CD14-positive monocyte (primary cell): ENCODE results near the gene GREM2. TPM values are rescaled to one million over a fixed set of nuclear protein-coding genes. Genes with fewer than 3 reads are reported as not detected.

Experiments used
- DNase-seq, 3 donors: peaks; one replicate each; pipeline ENCODE4 v3.0.0-alpha.2; 2011 to 2022
- H2AFZ ChIP-seq: 2 replicates; pipeline ENCODE4 v1.6.0; 2012; ENCODE audit warnings: mild to moderate bottlenecking, low read depth, low read length, inconsistent platforms; ENCODE audit not compliant: insufficient read depth, poor library complexity, severe bottlenecking
- H3K27ac ChIP-seq, 2 donors: 1 replicate in 1 of 2; 2 replicates in 1 of 2; pipeline ENCODE4 v1.5.1; 2012 to 2013; ENCODE audit warnings: low read length in 2 of 2, control low read depth in 1 of 2, inconsistent platforms in 1 of 2, low read depth in 1 of 2, mild to moderate bottlenecking in 1 of 2
- H3K27me3 ChIP-seq, 2 donors: one replicate each; pipeline versions ENCODE4 v1.6.0 to v1.6.1; 2011 to 2013; ENCODE audit warnings: low read length in 2 of 2; ENCODE audit not compliant: control insufficient read depth in 2 of 2, insufficient read depth in 2 of 2
- H3K36me3 ChIP-seq, 2 donors: replicated peaks in 1 of 2; 1 replicate in 1 of 2; 2 replicates in 1 of 2; pipeline versions ENCODE4 v1.5.1 to v1.6.1; 2012 to 2013; ENCODE audit warnings: low read length in 2 of 2, control low read depth in 1 of 2, inconsistent platforms in 1 of 2, mild to moderate bottlenecking in 1 of 2; ENCODE audit not compliant: insufficient read depth in 2 of 2, control insufficient read depth in 1 of 2
- H3K4me1 ChIP-seq, 2 donors: 1 replicate in 1 of 2; 2 replicates in 1 of 2; pipeline versions ENCODE4 v1.5.1 to v1.6.1; 2012 to 2013; ENCODE audit warnings: low read length in 2 of 2, control low read depth in 1 of 2, inconsistent platforms in 1 of 2, mild to moderate bottlenecking in 1 of 2, moderate library complexity in 1 of 2; ENCODE audit not compliant: insufficient read depth in 2 of 2, control insufficient read depth in 1 of 2
- H3K4me2 ChIP-seq: replicated peaks from 2 replicates; pipeline ENCODE3; 2012; ENCODE audit warnings: low read length, moderate library complexity, mild to moderate bottlenecking; ENCODE audit not compliant: poor library complexity, severe bottlenecking; ENCODE audit errors: extremely low read depth
- H3K4me3 ChIP-seq, 3 experiments: fragments of 200-600 bp in 1 of 3; sonication (generic) in 1 of 3; replicated peaks in 1 of 3; 1 replicate in 2 of 3; 2 replicates in 1 of 3; pipeline ENCODE4 v1.5.1; 2011 to 2013; ENCODE audit warnings: low read length in 3 of 3, mild to moderate bottlenecking in 3 of 3, control low read depth in 2 of 3, low read depth in 2 of 3, inconsistent platforms in 1 of 3, moderate library complexity in 1 of 3
- H3K79me2 ChIP-seq: 2 replicates; pipeline ENCODE4 v1.6.0; 2012; ENCODE audit warnings: mild to moderate bottlenecking, control low read depth, inconsistent platforms, low read length, moderate library complexity; ENCODE audit not compliant: insufficient read depth
- H3K9ac ChIP-seq: 2 replicates; pipeline ENCODE4 v1.6.0; 2017; ENCODE audit warnings: low read length, mild to moderate bottlenecking; ENCODE audit not compliant: insufficient read depth, poor library complexity, severe bottlenecking
- H3K9me3 ChIP-seq, 2 donors: replicated peaks in 1 of 2; 1 replicate in 1 of 2; 2 replicates in 1 of 2; pipeline versions ENCODE4 v1.5.1 to v1.6.1; 2012 to 2013; ENCODE audit warnings: low read length in 2 of 2, control low read depth in 1 of 2; ENCODE audit not compliant: control insufficient read depth in 1 of 2, insufficient read depth in 1 of 2
- H4K20me1 ChIP-seq: 2 replicates; pipeline ENCODE4 v1.6.0; 2012; ENCODE audit warnings: mild to moderate bottlenecking, low read length, control low read depth, moderate library complexity; ENCODE audit not compliant: insufficient read depth
- H3K27ac Mint-ChIP-seq, 7 donors: one replicate each; pipeline ENCODE4 v1.8.0; 2020; ENCODE audit warnings: mild to moderate bottlenecking in 7 of 7, mixed read lengths in 7 of 7, moderate library complexity in 6 of 7, inconsistent platforms in 2 of 7
- H3K27me3 Mint-ChIP-seq, 3 donors: one replicate each; pipeline ENCODE4 v1.8.0; 2021 to 2022; ENCODE audit warnings: low read depth in 3 of 3, mild to moderate bottlenecking in 3 of 3, mixed read lengths in 3 of 3, moderate library complexity in 3 of 3, inconsistent platforms in 1 of 3
- H3K36me3 Mint-ChIP-seq, 2 donors: one replicate each; pipeline ENCODE4 v1.8.0; 2020; ENCODE audit warnings: mixed read lengths in 2 of 2, inconsistent platforms in 1 of 2, mild to moderate bottlenecking in 1 of 2
- H3K4me1 Mint-ChIP-seq: one replicate; pipeline ENCODE4 v1.8.0; 2020; ENCODE audit warnings: mild to moderate bottlenecking, mixed read lengths
- H3K4me3 Mint-ChIP-seq, 2 donors: one replicate each; pipeline ENCODE4 v1.8.0; 2020; ENCODE audit warnings: mild to moderate bottlenecking in 2 of 2, mixed read lengths in 2 of 2, moderate library complexity in 1 of 2
- H3K9me3 Mint-ChIP-seq, 7 donors: one replicate each; pipeline ENCODE4 v1.8.0; 2020 to 2022; ENCODE audit warnings: mixed read lengths in 7 of 7, mild to moderate bottlenecking in 6 of 7, moderate library complexity in 6 of 7, inconsistent platforms in 2 of 7
- CTCF ChIP-seq: fragments of 200-600 bp; IDR thresholded peaks from one replicate; pipeline ENCODE4 v1.8.0; 2022; ENCODE audit warnings: antibody characterized with exemption, mild to moderate bottlenecking
- WGBS: methylation state at CpG from one replicate; pipeline ENCODE4 v1.1.5; 2013; ENCODE audit warnings: missing lambda C conversion rate; ENCODE audit not compliant: insufficient coverage; 5-methylcytosine and 5-hydroxymethylcytosine counted together
- intact Hi-C, 2 donors: fragments of 100-400 bp; cut with micrococcal nuclease; formaldehyde crosslinking; loops; one replicate each; pipeline versions ENCODE4 v1.15.0 to v1.15.1; 2023
- polyA plus RNA-seq, 3 donors: library from polyadenylated mRNA; depleted of rRNA in 1 of 3; unstranded in 2 of 3; stranded (reverse) in 1 of 3; fragments of 300-500 nt in 2 of 3; fragments of >200 nt in 1 of 3; fragmentation: Illumina TruSeq in 2 of 3; gene quantifications; 1 replicate in 2 of 3; 2 replicates in 1 of 3; pipeline ENCODE4 v1.2.3, GENCODE V29; 2012 to 2021

Gene GREM2
- polyA plus RNA-seq, 3 donors: not detected

- Histone ChIP-seq H3K9ac (no peak overlapping the region), H4K20me1 (no peaks in the 10 kb centered on the region), H3K36me3 (no peaks in the 10 kb centered on the region), H3K27ac (no peak overlapping the region), H3K4me3 (no peak overlapping the region), H3K9me3 (peaks cover 0 to 6% of the 10 kb centered on the region in 2 donors), H3K4me1 (no peaks in the 10 kb centered on the region), H2AFZ (no peak overlapping the region), H3K27me3 (peaks cover 16 to 19% of the 10 kb centered on the region in 2 donors), H3K4me2 (no peak overlapping the region), H3K79me2 (no peaks in the 10 kb centered on the region)
- 50% methylated on average over 1 of the region's 2 CpGs for WGBS
- no peaks in the 10 kb centered on the region for H3K36me3 Mint-ChIP-seq
- intact Hi-C loops: no loop called here
- no peak overlapping the region for H3K4me3 Mint-ChIP-seq
- H3K27ac Mint-ChIP-seq: no peak overlapping the region
- DNase-seq: no peak
- H3K4me1 Mint-ChIP-seq: peaks cover 9% of the 10 kb centered on the region
- H3K9me3 Mint-ChIP-seq: peaks cover 0 to 3% (median 0%) of the 10 kb centered on the region in 7 donors
- TF ChIP-seq CTCF: no peak
- H3K27me3 Mint-ChIP-seq: peaks cover 18 to 28% (median 19%) of the 10 kb centered on the region in 3 donors
Observed at GRCh38 chr1:240607006-240607405, 4.9 kb downstream of the GREM2 start.

GRCh38 chr1:240602189-240602588, 9.8 kb downstream of the GREM2 start:
- Histone ChIP-seq H3K4me2 (no peak overlapping the region), H3K79me2 (no peaks in the 10 kb centered on the region), H3K9ac (no peak overlapping the region), H3K36me3 (no peaks in the 10 kb centered on the region), H3K4me3 (no peak overlapping the region), H3K9me3 (no peaks in the 10 kb centered on the region), H2AFZ (no peak overlapping the region), H3K27me3 (no peaks in the 10 kb centered on the region), H3K27ac (no peak overlapping the region), H4K20me1 (no peaks in the 10 kb centered on the region), H3K4me1 (no peaks in the 10 kb centered on the region)
- DNase-seq: no peak
- 100% methylated on average over 2 of the region's 2 CpGs for WGBS
- Mint-ChIP-seq H3K4me3 (no peak overlapping the region), H3K36me3 (no peaks in the 10 kb centered on the region), H3K4me1 (no peaks in the 10 kb centered on the region), H3K9me3 (peaks cover 0 to 6% (median 0%) of the 10 kb centered on the region in 7 donors), H3K27me3 (peaks cover 0 to 1% (median 1%) of the 10 kb centered on the region in 3 donors), H3K27ac (no peak overlapping the region)
- TF ChIP-seq CTCF: no peak
- intact Hi-C loops: no loop called here
